C4-2B (cell line): ENCODE results near the gene PARD3.

Experiments used
- CTCF ChIP-seq: fragments of 450-650 bp; conservative IDR thresholded peaks from 2 replicates; pipeline ENCODE4 v1.5.1; 2017; ENCODE audit warnings: mild to moderate bottlenecking
- ZFX ChIP-seq: fragments of 450-650 bp; IDR thresholded peaks from 2 replicates; pipeline ENCODE4 v1.6.1; 2017

DNA sequence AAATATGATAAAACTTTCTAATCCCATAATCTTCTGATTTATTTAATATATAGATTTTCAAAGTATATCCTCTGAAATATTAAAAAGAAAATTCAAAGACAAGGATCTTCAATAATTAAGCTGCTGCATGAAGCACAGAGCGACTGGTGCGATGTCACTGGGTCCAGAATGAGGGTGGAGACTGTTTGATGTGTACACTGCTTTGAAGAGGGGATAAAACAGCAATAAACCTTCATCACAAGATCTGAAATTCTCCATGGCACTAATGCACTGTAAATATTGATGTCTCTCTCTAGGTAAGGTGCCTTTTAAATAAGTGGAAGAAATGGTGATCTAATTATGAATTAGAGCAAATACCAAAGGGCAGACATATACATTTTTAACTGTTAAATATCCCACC lies 337.8 kb downstream of the PARD3 start:
- TF ChIP-seq CTCF (no peak), ZFX (no peak)
